ENCODE results near the gene MAPKAPK3.

GRCh38 chr3:50642382-50642781 lies 25.4 kb downstream of the MAPKAPK3 start:
- no peak for TF ChIP-seq POLR2A (IDR thresholded peaks at IDR 0.05)
- TF ChIP-seq, protein P1, sequence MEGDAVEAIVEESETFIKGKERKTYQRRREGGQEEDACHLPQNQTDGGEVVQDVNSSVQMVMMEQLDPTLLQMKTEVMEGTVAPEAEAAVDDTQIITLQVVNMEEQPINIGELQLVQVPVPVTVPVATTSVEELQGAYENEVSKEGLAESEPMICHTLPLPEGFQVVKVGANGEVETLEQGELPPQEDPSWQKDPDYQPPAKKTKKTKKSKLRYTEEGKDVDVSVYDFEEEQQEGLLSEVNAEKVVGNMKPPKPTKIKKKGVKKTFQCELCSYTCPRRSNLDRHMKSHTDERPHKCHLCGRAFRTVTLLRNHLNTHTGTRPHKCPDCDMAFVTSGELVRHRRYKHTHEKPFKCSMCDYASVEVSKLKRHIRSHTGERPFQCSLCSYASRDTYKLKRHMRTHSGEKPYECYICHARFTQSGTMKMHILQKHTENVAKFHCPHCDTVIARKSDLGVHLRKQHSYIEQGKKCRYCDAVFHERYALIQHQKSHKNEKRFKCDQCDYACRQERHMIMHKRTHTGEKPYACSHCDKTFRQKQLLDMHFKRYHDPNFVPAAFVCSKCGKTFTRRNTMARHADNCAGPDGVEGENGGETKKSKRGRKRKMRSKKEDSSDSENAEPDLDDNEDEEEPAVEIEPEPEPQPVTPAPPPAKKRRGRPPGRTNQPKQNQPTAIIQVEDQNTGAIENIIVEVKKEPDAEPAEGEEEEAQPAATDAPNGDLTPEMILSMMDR (IDR thresholded peaks at IDR 0.05) = no peak
- no peak for TF ChIP-seq EP300 (IDR thresholded peaks at IDR 0.05)
